Lower leg skin (tissue), 3 donors: ENCODE measurements around the gene ZNF611.

Source experiments
- POLR2A ChIP-seq, 2 donors: fragments of 450-650 bp; IDR thresholded peaks; one replicate each; pipeline ENCODE4 v1.6.1; 2016 to 2017; ENCODE audit warnings: antibody characterized with exemption in 2 of 2, mild to moderate bottlenecking in 1 of 2, moderate library complexity in 1 of 2
- TF ChIP-seq, protein P1 (sequence below), 3 donors: fragments of 450-650 bp; IDR thresholded peaks; one replicate each; pipeline ENCODE4 v1.5.1; 2016; ENCODE audit warnings: antibody characterized with exemption in 3 of 3, mild to moderate bottlenecking in 3 of 3, moderate library complexity in 2 of 3

DNA sequence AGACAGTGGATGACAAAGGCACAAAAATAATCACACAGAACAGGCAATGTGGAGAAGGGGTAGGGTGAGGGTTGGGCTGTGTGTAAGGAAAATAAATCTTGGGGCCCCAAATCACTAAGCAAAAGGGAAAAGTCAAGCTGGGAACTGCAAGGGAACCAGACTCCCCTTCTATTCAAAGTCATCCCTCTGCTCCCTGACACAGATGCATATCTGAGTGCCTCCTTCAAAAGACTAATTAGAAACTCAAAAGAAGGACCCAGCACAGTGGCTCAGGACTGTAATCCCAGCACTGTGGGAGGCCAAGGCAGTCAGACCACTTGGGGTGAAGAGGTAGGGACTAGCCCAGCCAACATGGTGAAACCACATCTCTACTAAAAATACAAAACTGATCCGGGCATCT, 18.3 kb downstream of the ZNF611 start:
- TF ChIP-seq, protein P1, sequence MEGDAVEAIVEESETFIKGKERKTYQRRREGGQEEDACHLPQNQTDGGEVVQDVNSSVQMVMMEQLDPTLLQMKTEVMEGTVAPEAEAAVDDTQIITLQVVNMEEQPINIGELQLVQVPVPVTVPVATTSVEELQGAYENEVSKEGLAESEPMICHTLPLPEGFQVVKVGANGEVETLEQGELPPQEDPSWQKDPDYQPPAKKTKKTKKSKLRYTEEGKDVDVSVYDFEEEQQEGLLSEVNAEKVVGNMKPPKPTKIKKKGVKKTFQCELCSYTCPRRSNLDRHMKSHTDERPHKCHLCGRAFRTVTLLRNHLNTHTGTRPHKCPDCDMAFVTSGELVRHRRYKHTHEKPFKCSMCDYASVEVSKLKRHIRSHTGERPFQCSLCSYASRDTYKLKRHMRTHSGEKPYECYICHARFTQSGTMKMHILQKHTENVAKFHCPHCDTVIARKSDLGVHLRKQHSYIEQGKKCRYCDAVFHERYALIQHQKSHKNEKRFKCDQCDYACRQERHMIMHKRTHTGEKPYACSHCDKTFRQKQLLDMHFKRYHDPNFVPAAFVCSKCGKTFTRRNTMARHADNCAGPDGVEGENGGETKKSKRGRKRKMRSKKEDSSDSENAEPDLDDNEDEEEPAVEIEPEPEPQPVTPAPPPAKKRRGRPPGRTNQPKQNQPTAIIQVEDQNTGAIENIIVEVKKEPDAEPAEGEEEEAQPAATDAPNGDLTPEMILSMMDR (IDR thresholded peaks at IDR 0.05), result no peak
- TF ChIP-seq POLR2A (IDR thresholded peaks at IDR 0.05), result no peak
